ENCODE data around the gene NUAK2. TPM values are rescaled to one million over a fixed set of nuclear protein-coding genes. Genes with fewer than 3 reads are reported as not detected.

The NUAK2 gene
- total RNA-seq, 1 donor from 2014 or later = 3.5 TPM

DNA sequence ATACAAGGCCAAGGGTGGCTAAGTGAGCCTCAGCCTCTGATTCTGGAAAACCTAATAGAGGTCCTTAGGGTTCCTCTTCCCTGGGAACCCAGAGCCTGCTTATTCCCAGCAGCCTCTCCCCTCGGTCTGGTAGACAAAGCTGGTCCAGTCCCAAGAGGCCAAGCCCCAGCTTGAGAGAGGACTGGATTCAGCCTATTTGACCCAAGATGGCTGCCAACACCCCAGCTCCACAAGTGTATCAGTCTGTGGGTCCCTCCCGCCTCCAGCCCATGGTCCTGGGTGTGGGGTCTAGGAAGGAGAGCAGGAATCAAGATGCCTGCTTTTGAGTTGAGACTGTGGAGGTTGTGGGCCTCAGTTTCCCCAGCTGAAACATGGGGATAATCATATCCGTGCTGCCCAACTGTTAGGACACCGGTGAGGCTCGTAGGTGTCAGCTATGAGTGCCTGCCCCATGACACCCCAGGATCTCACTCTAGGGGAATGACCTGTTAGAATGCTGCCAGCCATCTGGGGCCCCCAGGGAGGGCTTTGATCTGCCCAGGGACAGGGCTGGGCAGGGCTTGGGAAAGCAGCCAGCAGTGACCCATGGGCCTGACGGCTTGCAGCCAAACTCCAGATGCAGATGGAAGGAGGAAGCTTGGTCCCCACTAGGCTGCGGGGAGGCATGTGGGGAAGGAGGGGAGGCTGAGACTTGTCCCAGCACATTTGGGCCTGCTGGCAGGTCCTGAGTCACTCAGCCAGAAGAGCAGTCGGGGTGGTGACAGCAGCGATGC is 45.4 kb downstream of the NUAK2 start:
- intact Hi-C loops (cut with micrococcal nuclease) = no loop called here

DNA sequence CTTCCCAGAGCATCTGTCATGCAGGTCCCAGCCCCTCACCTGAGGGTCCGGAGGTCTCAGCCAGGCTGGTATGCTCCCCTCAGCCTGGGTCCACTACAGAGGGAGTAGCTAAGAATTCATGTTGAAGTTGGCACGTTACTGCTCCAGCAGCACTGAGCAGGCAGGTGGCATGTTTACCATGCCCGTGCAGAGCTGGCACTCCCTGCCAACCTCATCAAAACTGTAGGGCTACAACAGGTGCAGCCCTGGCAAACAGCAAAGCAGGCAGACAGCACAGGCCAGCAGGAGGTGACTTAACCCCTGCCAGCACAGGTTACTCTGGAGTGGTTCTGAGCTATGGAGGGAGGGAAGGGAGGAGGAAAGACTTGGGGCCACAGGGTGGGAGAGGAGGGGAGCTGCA is 46.4 kb downstream of the NUAK2 start:
- intact Hi-C loops (cut with micrococcal nuclease) = no loop called here

DNA sequence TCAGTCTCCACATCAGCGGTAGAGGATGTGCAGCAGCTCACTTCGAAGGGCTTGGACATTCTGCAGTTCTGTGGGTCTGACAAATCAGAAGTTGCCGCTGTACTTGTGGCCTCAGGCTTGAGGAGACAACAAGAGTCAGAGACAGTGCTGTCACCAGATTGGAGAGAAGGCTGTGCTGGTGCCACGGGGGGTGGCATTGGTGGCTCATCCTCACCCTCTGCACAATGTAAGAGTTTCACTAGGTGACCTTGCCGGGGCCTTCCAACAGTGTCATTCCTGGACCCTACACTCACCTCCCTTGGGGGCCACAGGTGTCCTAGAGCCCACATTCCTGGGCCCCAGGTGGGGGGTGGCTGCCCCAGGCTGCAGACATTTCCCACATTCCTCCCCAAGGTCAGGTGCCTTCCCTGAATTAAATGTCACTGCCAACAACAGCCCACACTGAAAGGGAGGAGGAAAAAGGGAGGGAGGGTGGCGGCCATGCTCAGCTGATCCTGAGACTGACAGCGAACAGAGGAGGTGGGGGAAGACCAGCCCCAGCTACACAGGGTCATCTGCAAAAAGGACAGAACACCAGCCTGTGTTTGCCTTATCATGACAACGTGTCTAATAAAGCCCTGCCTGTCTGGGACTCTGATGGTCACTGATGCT is 47.4 kb downstream of the NUAK2 start:
- intact Hi-C loops (cut with micrococcal nuclease) = no loop called here

DNA sequence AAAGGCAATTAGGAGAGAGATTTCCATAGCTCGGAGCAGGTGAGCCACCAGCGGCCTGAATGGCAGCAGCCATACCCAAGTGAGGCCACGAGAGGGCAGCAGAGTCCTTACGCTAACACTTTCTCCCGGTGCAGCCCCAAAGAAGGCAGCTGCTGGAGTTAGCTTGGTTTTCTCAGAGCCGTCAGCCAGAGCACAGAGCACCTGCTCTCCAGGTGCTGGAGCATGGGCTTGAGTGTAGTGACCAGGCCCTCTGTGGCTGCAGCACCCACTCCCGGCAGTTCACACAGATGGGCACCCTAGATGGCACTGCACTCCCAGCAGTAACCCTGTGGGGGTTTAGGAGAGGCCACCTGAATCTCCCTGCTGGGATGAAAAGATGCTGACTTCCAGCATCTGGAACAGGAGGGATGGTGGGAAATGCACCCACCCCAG is 48.0 kb downstream of the NUAK2 start:
- intact Hi-C loops (cut with micrococcal nuclease) = loop anchor here (1.0 kb wide), 4 partner anchors 15 to 212 kb away; partner anchors contain the start of gene NUAK2

DNA sequence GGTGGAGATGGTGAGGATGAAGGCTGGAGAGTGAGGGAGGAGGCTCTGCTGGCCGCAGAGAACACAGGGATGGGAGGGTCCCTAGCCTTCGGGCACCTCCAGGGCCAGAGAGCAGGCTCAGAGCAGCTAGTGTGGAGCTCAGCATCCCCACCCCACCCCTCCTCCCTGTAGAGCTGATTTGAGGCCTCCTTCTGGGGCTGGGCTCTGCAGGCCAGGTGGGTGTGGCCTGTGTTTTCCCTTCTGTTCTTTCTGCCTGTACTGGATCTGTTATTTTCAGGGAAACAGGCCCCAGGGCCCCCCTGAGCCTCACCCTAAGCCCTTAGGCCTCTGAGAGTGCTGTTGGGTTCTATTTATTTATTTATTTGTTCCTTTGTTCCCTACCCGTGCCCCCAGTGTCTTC is 49.0 kb downstream of the NUAK2 start:
- intact Hi-C loops (cut with micrococcal nuclease) = no loop called here

DNA sequence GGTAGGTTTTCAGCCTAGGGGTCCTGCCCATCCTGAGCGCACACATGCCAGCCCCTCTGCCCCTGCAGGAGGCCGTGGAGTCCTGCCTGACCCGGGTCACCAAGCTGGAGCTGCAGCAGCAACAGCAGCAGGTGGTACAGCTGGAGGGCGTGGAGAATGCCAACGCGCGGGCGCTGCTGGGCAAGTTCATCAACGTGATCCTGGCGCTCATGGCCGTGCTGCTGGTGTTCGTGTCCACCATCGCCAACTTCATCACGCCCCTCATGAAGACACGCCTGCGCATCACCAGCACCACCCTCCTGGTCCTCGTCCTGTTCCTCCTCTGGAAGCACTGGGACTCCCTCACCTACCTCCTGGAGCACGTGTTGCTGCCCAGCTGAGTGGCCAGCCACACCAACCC is 49.8 kb downstream of the NUAK2 start:
- intact Hi-C loops (cut with micrococcal nuclease) = no loop called here

DNA sequence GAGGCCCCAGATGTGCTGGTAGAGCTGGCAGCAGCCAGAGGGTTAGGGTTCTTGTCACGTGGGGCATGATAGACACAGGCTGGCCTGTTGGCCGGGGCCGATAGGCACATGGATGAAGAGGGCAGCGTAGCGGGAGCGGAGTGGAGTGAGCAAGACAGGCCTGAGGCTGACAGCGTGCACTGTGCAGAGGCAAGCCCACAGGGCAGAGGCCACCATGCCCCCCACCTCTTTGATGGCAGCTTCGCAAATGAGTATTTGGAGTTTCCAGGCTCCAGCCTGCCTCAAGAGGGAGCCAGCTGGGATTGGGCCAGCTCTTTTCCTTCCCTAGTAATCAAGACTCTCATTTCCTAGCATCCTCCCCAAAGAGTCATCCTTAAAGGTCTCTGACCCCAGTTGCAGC is 50.3 kb downstream of the NUAK2 start:
- intact Hi-C loops (cut with micrococcal nuclease) = no loop called here

DNA sequence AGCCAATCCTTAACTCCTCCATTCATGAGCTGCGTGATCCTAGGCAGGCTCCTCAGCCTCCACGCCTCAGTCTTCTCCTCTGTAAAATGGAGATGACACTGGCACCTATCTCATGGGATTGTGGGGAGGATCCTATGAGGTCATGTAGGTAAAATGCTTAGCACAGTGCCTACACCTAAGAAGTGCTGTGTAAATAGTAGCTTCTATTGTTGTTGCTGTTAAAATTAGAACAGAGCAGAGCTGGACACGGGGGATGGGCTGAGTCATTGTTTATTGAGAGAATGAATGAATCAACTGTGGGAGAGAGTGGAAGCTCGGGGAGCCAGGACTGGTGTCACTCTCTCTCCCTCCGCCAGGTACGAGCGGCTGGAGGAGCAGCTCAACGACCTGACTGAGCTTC is 50.8 kb downstream of the NUAK2 start:
- intact Hi-C loops (cut with micrococcal nuclease) = no loop called here

DNA sequence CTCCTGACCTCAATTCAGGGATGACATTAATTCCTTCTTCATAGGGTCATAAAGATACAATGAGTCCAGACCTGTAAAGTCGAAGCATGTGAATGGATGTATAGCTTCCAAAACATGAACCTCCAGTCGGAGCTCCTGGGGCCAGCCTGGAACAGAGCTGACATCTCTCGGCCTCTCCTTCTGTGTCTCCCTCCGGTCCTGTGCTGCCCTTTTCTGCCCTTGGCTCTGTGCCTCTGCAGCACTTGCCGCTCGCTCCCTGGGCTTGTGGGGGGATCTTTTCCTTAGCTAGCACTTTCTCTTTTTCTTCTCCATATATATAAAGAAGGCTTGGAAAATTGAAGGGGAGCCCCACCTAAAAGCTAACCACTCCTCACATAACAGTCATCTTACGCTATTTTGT is 51.3 kb downstream of the NUAK2 start:
- intact Hi-C loops (cut with micrococcal nuclease) = no loop called here

DNA sequence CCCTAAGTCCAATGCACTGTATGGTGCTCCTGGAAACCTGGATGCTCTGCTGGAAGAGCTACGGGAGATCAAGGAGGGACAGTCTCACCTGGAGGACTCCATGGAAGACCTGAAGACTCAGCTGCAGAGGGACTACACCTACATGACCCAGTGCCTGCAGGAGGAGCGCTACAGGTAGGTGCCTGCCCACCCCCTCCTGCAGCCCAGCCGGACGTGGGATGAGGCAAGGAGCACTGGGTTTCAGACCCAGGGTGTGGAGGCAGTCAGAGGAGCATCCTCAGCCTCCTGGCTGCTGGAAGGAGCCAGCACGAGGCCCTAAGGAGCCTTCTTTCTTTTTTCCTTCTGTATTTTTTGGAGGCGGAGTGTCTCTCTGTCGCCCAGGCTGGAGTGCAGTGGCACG is 51.8 kb downstream of the NUAK2 start:
- intact Hi-C loops (cut with micrococcal nuclease) = no loop called here

DNA sequence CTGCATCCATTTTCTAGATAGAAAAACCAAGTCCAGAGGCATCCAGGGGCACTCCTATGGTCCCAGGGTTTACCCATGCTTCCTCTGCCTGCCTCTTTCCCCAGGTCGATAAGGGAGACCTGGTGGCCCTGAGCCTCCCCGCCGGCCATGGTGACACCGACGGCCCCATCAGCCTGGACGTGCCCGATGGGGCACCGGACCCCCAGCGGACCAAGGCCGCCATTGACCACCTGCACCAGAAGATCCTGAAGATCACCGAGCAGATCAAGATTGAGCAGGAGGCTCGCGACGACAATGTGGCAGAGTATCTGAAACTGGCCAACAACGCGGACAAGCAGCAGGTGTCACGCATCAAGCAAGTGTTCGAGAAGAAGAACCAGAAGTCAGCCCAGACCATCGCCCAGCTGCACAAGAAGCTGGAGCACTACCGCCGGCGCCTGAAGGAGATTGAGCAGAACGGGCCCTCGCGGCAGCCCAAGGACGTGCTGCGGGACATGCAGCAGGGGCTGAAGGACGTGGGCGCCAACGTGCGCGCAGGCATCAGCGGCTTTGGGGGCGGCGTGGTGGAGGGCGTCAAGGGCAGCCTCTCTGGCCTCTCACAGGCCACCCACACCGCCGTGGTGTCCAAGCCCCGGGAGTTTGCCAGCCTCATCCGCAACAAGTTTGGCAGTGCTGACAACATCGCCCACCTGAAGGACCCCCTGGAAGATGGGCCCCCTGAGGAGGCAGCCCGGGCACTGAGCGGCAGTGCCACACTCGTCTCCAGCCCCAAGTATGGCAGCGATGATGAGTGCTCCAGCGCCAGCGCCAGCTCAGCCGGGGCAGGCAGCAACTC is 52.5 kb downstream of the NUAK2 start:
- intact Hi-C loops (cut with micrococcal nuclease) = no loop called here

DNA sequence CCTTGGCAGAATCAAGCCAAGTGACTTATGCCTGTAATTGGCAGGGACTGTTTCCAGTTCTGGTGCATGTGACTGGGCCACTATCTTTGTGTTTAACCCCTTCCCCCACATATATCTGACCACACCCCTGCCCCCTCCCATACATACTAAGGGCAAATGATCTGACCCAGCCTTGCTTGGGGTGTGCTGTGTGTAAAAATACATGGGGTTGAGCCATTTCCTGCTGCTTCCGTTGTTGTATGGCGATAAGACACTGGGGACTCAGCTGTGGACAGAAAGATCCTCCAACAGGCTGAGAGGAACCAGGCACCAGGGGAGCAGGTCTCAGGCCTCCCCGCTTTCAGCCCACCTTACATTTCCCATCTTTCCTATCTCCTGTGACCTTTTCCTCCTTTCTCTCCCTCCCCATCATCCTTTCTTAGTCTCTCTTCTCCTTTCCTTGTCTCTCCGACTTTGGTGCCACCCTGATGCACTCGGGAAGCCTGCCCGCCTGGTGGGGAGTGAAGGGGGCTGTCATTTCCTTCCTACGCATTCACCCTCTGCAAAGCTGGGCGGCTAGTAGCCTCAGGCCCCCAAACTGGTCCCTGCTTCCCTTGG is 54.1 kb downstream of the NUAK2 start:
- intact Hi-C loops (cut with micrococcal nuclease) = no loop called here

DNA sequence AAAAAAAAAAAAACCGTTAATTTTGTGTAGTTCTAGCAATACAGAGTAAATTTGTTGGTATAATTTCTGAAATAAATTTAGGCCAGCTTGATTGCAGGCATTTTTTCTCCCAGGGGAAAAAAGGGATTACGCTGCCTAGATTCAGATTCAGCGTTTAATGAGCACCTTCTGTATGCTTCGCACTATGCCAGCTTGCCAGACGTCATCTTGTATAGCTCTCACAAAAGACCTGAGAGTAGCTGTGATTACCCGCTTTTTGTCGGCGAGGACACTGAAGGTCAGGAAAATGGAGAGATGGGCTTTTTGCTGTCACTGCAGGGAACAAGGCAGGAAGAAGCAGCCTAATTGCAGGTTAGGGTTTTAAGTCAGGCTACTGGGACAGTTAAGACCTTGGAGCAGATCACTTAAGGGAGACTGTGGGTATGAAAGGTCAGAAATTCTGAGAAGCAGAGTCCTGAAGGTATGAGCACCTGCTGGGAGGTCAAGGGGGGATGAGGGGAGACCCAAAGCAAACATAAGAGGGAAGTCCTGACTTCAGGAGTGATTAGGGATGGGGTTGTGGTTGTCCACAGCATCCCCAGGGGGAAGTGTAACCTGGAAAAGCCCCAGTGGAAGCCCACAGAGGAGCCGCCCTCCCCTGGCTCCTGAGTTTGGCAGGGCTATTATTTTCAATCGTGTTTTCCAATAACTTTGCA is 54.8 kb downstream of the NUAK2 start:
- intact Hi-C loops (cut with micrococcal nuclease) = no loop called here

DNA sequence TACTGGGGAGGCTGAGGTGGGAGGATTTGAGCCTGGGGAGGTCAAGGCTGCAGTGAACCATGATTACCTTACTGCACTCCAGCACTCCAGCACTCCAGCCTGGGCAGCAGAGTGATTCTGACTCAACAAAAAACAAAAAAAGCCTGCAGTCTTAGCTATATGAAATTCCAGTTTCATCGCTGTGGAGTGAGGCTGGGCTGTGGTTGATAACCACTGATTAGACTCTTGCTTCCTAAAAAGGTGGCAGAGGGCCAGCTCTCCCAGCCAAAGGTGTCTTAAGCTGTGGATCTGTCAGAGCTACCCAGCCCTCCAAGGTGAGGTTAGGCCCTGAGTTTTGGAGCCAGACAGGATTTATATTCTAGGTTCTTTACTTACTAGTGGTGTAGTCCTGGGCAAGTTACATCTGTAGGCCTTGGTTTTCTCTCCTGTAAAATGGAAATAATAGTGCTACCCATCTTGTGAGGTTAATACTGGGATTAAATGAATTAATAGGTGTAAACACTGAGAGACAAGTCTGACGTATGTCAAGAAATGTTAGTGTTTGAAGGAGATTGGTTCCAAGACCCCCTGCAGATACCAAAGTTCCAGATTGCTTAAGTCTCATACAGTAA is 57.9 kb downstream of the NUAK2 start:
- intact Hi-C loops (cut with micrococcal nuclease) = no loop called here

DNA sequence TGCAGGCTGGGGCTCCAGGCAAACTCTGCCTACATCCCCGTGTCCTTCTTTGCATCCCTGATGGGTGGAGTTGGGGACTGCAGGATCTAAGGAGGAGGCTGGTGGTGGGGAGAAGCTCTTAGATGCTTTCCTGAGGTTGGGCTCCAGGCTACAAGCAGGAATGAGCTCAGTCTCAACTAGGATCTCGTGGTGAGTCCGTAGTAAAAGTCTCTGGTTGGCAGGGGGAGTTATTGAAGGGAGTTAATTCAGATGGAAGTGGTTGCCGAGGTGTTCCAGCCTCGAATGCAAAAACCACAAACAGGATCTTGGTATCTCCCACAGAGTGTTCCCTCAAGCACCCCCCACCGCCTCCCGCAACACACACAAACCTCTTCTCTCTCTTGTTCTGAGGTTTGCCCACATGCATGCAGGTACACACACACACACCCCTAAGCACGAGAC is 58.8 kb downstream of the NUAK2 start:
- intact Hi-C loops (cut with micrococcal nuclease) = no loop called here

DNA sequence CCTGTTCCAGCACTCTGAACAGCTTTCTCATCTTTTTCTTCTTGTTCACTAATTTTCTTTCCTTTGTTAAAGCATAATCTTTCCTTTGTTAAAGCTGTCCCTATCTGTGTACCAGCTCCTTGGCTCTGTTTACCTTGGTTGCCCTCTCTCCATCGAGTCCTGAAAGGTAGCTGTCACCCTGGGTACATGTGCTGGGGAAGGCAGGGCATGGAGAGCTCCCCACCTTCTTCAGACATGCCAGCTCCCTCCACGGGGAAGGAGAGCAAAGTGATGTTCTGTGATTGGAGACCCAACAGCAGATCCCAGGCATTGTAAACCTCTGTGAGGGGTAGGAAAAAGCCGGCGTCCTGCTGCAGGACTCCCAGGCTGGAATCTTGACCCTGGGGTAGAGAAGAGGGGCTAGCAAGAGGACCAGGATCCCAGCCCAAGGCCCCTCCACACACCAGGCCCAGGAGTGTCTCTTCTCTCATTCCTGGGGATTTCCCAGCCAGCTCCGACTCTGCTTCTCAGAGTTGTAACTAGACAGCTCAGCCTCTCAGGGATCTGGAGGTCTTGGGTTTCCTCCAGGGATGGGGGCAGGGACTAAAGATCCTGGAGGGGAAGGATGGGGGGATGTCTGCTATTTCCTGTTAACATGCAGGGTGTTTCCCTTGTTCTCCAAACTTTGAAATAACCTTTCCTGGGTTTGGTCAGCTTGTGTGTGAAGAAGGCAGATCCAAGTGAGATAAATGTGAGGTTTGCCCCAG is 59.4 kb downstream of the NUAK2 start:
- intact Hi-C loops (cut with micrococcal nuclease) = no loop called here

DNA sequence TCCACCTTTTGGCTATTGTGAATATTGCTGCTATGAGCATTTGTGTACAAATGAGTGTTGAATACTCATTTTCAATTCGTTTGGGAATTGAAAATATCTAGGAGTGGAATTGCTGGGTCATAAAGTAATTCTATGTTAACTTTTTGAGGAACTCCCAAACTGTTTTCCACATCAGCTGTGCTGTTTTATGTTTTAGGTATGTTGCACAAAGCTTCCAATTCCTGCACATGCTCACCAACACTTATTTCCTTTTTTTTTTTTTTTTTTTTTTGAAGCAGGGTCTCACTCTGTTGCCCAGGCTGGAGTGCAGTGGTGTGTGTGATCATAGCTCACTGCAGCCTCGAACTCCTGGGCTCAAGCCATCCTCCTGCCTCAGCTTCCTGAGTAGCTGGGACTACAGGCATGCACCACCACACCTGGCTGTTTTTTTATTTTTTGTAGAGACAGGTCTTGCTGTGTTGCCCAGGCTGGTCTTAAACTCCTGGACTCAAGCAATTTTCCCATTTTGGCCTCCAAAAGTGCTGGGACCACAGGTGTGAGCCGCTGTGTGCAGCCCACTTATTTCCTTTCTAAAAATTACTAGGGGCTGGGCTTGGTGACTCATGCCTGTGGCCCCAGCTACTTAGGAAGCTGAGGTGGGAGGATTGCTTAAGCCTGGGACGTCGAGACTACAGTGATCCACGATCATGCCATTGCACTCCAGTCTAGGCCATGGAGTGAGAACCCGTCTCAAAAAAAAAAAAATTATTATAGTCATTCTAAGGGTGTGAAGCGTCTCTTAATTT is 60.4 kb downstream of the NUAK2 start:
- intact Hi-C loops (cut with micrococcal nuclease) = no loop called here

DNA sequence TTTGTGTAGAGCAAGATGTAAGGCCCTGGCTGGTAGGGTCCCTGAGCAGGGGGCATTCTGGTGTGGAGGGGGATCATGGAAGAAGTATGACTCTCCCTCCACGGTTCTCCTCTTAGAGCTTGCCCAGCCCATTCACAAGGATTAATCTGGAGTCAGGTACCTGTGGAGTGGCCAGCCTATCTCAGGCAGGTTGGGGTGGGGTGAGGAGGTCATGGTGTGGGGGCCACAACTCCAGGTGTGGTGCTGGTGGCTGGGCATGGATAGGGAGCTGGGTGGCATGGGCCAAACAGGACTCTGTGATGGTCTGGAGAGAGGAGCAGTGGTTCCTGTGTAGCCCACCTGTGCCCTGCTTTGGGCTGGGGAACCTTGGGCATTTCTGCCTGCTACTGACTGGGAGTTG is 61.5 kb downstream of the NUAK2 start:
- intact Hi-C loops (cut with micrococcal nuclease) = loop anchor here (5.0 kb wide), 1 partner anchor 198 kb away; no protein-coding TSS in a partner anchor

DNA sequence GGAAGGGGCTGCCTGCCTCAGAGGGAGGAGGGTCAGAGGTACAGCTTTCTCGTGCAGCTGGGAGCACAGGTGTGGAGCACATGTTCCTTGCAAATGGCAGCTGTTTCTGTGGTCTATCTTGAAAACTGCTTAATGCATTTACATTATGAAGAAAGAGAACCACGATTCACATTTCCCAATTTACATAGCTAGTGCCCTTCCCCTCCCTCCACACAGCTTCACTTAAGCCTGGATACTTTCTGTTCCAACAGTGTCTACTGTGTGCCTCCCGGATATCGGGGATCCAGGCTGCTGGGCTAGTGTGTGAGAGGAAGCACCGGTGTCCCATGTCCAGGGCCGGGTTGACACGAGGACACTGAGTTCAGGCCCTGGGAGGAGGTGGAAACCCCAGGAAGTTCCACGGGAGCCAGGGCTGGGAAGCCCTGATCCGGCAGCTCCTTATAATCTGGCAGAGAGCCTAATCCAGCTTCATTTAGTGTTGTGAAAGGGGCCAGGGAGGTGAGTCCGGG is 62.2 kb downstream of the NUAK2 start:
- intact Hi-C loops (cut with micrococcal nuclease) = loop anchor here (5.0 kb wide), 1 partner anchor 197 kb away; no protein-coding TSS in a partner anchor
